Caco-2 (cell line): Measurements from ENCODE around the gene BICRAL. TPM values are rescaled to one million over a fixed set of nuclear protein-coding genes. Genes with fewer than 3 reads are reported as not detected.
"Not testable (repeated sequence)": the region's sequence is repeated elsewhere in the genome, so short reads cannot be mapped to it uniquely, and the experiment has no call there.

Source experiments
- BruUV-seq: library from RNA; stranded (reverse); fragments of 400-500 nt; replicated peaks from 2 replicates; lab custom pipeline; 2021; lab: Mats Ljungman, UMichigan
- CTCF ChIA-PET: fragments of 300-600 bp; sonication (Branson Sonifier 250); formaldehyde crosslinking; loops from one replicate; lab custom pipeline; 2022; ENCODE audit warnings: antibody characterized with exemption; lab: Charles Lee
- POLR2A ChIA-PET: fragments of 300-600 bp; sonication (Branson Sonifier 250); formaldehyde crosslinking; loops from one replicate; lab custom pipeline; 2022; ENCODE audit warnings: antibody characterized with exemption; lab: Charles Lee
- DNase-seq, 2 experiments: peaks; one replicate each; pipeline versions ENCODE4 v3.0.0 to v3.0.0-alpha.2; 2020 to 2022
- H3K27me3 ChIP-seq: replicated peaks from 2 replicates; pipeline ENCODE4 v1.6.0; 2011; ENCODE audit warnings: low read length; ENCODE audit not compliant: control insufficient read depth, insufficient read depth
- H3K36me3 ChIP-seq: 2 replicates; pipeline ENCODE4 v1.5.1; 2011; ENCODE audit warnings: low read length; ENCODE audit not compliant: control insufficient read depth, insufficient read depth
- H3K4me1 ChIP-seq: fragments of 250-450 bp; sonication (Bioruptor Pico); 2 replicates; pipeline ENCODE4 v1.5.1; 2020; ENCODE audit warnings: mild to moderate bottlenecking
- H3K4me3 ChIP-seq: 2 replicates; pipeline ENCODE4 v1.5.1; 2011; ENCODE audit warnings: low read depth, mild to moderate bottlenecking, control low read depth, low read length
- H3K9me3 ChIP-seq: fragments of 250-450 bp; sonication (Bioruptor Pico); 2 replicates; pipeline ENCODE4 v1.5.1; 2020; ENCODE audit warnings: mild to moderate bottlenecking, moderate library complexity
- H3K27ac Mint-ChIP-seq: one replicate; pipeline ENCODE4 v1.8.0; 2022; ENCODE audit warnings: mixed read lengths; ENCODE audit not compliant: unreplicated experiment
- H3K27me3 Mint-ChIP-seq: one replicate; pipeline ENCODE4 v1.8.0; 2022; ENCODE audit warnings: mixed read lengths; ENCODE audit not compliant: insufficient read depth, unreplicated experiment
- H3K36me3 Mint-ChIP-seq: one replicate; pipeline ENCODE4 v1.8.0; 2022; ENCODE audit warnings: mild to moderate bottlenecking, mixed read lengths; ENCODE audit not compliant: insufficient read depth, unreplicated experiment
- H3K4me1 Mint-ChIP-seq: one replicate; pipeline ENCODE4 v1.8.0; 2022; ENCODE audit warnings: low read depth, mixed read lengths; ENCODE audit not compliant: unreplicated experiment
- H3K4me3 Mint-ChIP-seq: one replicate; pipeline ENCODE4 v1.8.0; 2022; ENCODE audit warnings: mild to moderate bottlenecking, moderate library complexity, mixed read lengths; ENCODE audit not compliant: unreplicated experiment
- H3K9me3 Mint-ChIP-seq: one replicate; pipeline ENCODE4 v1.8.0; 2022; ENCODE audit warnings: mixed read lengths; ENCODE audit not compliant: unreplicated experiment
- intact Hi-C: fragments of 100-400 bp; cut with micrococcal nuclease; formaldehyde crosslinking; loops from one replicate; pipeline ENCODE4 v1.10.0; 2022; ENCODE audit not compliant: unreplicated experiment
- total RNA-seq: library from RNA; stranded (reverse); gene quantifications from 2 replicates; pipeline ENCODE4 v1.2.3, GENCODE V29; 2022
- TF ChIP-seq, protein P1 (sequence below), 2 experiments: fragments of 200-600 bp in 1 of 2; IDR thresholded peaks; 1 replicate in 1 of 2; 2 replicates in 1 of 2; pipeline versions ENCODE4 v1.5.1 to v1.8.0; 2011 to 2022; ENCODE audit warnings: antibody characterized with exemption in 1 of 2, control low read depth in 1 of 2, inconsistent platforms in 1 of 2, low read depth in 1 of 2, low read length in 1 of 2, mild to moderate bottlenecking in 1 of 2, moderate library complexity in 1 of 2; ENCODE audit not compliant: insufficient read depth in 1 of 2, severe bottlenecking in 1 of 2, unreplicated experiment in 1 of 2

The BICRAL gene
- total RNA-seq, 1 experiment from 2014 or later = 5.3 TPM

DNA sequence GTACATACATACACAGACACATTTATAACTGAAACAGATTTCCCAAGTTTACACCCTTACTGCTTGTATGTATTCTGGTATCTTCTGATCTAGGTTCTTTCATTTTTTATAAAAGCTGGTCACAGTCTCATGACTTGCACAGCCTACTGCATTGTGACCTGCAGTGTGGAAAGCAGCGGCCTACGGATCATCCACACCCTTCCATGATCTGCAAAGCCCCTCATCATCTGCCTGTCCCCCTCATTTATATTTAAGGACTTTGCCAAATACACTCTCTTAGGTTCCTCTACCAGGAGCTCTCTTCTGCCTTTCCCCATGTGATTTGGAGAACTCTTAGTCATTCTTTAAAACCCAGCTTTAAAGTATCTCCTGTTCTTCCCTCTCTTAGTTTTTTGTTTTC, 12.0 kb upstream of the BICRAL start:
- Mint-ChIP-seq H3K27me3 (no peaks in the 10 kb centered on the region), H3K4me1 (no peaks in the 10 kb centered on the region), H3K4me3 (no peak overlapping the region), H3K27ac (no peak overlapping the region), H3K36me3 (no peaks in the 10 kb centered on the region), H3K9me3 (no peaks in the 10 kb centered on the region)
- POLR2A ChIA-PET = interaction anchor here (0.6 kb wide), 1 partner anchor 22 kb away, joined by 10 read pairs; no protein-coding TSS in a partner anchor
- no peak for DNase-seq
- intact Hi-C loops = no loop called here
- TF ChIP-seq, protein P1, sequence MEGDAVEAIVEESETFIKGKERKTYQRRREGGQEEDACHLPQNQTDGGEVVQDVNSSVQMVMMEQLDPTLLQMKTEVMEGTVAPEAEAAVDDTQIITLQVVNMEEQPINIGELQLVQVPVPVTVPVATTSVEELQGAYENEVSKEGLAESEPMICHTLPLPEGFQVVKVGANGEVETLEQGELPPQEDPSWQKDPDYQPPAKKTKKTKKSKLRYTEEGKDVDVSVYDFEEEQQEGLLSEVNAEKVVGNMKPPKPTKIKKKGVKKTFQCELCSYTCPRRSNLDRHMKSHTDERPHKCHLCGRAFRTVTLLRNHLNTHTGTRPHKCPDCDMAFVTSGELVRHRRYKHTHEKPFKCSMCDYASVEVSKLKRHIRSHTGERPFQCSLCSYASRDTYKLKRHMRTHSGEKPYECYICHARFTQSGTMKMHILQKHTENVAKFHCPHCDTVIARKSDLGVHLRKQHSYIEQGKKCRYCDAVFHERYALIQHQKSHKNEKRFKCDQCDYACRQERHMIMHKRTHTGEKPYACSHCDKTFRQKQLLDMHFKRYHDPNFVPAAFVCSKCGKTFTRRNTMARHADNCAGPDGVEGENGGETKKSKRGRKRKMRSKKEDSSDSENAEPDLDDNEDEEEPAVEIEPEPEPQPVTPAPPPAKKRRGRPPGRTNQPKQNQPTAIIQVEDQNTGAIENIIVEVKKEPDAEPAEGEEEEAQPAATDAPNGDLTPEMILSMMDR (IDR thresholded peaks at IDR 0.05; ENCODE audit: insufficient read depth in 1 of 2, low read depth in 1 of 2, low read length in 1 of 2, severe bottlenecking in 1 of 2, unreplicated experiment in 1 of 2) = no peak
- CTCF ChIA-PET = no interaction called here
- Histone ChIP-seq H3K27me3 (no peaks in the 10 kb centered on the region), H3K36me3 (no peaks in the 10 kb centered on the region), H3K9me3 (no peaks in the 10 kb centered on the region), H3K4me3 (no peak overlapping the region), H3K4me1 (no peaks in the 10 kb centered on the region)
- BruUV-seq = no TSS peak

DNA sequence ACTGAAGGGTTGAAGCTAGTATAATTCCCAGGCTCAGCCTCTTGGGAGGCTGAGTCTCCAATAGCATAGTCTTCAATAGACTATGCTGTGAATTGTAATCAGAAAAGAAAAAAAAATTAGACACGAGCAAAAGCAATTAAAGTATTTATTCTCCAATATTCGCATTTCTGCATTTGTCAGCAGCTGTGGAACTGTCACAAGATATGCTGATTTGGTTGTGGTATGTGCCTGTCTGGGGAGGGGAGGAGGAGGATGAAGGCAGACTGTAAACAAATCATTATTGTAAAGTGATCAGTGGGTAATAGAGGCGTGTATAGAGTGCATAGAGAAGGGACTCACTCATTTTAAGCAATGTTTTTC, 10.1 kb upstream of the BICRAL start:
- Histone ChIP-seq H3K4me3 (no peak overlapping the region), H3K9me3 (no peaks in the 10 kb centered on the region), H3K27me3 (no peaks in the 10 kb centered on the region), H3K4me1 (no peaks in the 10 kb centered on the region), H3K36me3 (no peaks in the 10 kb centered on the region)
- ChIA-PET CTCF (no interaction called here), POLR2A (no interaction called here)
- no TSS peak for BruUV-seq
- no peaks in the 10 kb centered on the region for H3K4me1 Mint-ChIP-seq
- intact Hi-C loops = no loop called here
- H3K4me3 Mint-ChIP-seq = no peak overlapping the region
- DNase-seq = no peak
- H3K36me3 Mint-ChIP-seq = no peaks in the 10 kb centered on the region
- H3K27ac Mint-ChIP-seq = no peak overlapping the region
- no peaks in the 10 kb centered on the region for H3K9me3 Mint-ChIP-seq
- TF ChIP-seq, protein P1 (IDR thresholded peaks at IDR 0.05; ENCODE audit: insufficient read depth in 1 of 2, low read depth in 1 of 2, low read length in 1 of 2, severe bottlenecking in 1 of 2, unreplicated experiment in 1 of 2) = no peak
- H3K27me3 Mint-ChIP-seq = no peaks in the 10 kb centered on the region

DNA sequence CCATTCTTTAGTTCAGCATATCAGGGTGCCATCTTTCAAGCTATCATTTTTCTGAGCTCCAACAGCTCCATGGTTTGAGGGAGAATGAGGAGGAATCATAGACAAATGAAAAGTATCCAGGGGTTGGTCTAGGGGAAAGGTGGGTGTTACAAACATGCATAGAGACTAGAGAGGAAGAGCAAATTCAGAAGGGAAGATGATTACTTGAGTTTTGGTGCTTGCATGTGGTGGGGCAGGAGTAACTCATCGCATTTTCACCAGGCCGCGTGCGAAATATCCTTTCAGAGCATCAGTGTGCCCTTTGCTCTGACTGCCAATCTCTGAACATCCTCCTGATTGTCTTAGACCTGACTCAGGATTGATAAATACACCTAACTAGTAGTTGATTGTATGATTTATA, 7.7 kb upstream of the BICRAL start:
- Mint-ChIP-seq H3K9me3 (no peaks in the 10 kb centered on the region), H3K36me3 (no peaks in the 10 kb centered on the region), H3K27ac (no peak overlapping the region), H3K4me3 (no peak overlapping the region), H3K27me3 (no peaks in the 10 kb centered on the region), H3K4me1 (no peaks in the 10 kb centered on the region)
- Histone ChIP-seq H3K27me3 (no peaks in the 10 kb centered on the region), H3K9me3 (no peaks in the 10 kb centered on the region), H3K36me3 (no peaks in the 10 kb centered on the region), H3K4me3 (no peak overlapping the region), H3K4me1 (0 out of 2 replicates have a peak, but pooled peaks cover 5% of the 10 kb centered on the region)
- TF ChIP-seq, protein P1 (IDR thresholded peaks at IDR 0.05; ENCODE audit: insufficient read depth in 1 of 2, low read depth in 1 of 2, low read length in 1 of 2, severe bottlenecking in 1 of 2, unreplicated experiment in 1 of 2) = no peak
- intact Hi-C loops = no loop called here
- no peak for DNase-seq
- CTCF ChIA-PET = no interaction called here
- no TSS peak for BruUV-seq
- POLR2A ChIA-PET = no interaction called here

DNA sequence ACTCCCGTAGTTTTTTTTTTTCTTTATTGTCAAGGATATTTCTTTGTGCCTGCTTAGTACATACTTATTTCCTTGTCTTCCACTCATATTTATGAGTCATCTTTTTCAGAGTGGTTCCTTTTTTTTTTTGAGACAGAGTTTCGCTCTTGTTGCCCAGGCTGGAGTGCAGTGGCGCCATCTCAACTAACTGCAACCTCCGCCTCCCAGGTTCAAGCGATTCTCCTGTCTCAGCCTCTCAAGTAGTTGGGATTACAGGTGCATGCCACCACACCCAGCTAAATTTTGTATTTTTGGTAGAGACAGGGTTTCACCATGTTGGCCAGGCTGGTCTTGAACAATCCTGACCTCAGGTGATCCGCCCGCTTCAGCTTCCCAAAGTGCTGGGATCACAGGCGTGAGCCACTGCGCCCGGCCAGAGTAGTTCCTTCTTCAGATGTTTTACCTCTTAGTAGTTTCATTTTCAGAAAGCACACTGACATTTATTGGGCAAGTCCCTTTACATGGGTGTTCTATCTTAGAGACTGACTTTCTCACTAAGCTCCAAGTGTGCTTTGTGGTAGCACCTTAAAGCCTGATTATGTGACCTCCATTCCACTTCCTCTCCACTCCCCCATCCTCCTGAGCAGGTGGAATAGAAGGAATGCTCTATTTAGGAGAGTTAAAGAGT, 6.9 kb upstream of the BICRAL start:
- H3K9me3 Mint-ChIP-seq, BruUV-seq, H3K27me3 Mint-ChIP-seq, H3K4me3 ChIP-seq, H3K9me3 ChIP-seq, H3K36me3 ChIP-seq, H3K36me3 Mint-ChIP-seq, intact Hi-C loops, H3K27me3 ChIP-seq, DNase-seq, H3K4me1 Mint-ChIP-seq, POLR2A ChIA-PET, H3K4me3 Mint-ChIP-seq, H3K27ac Mint-ChIP-seq: not testable (repeated sequence)
- peaks cover 10% of the 10 kb centered on the region; the same call in 1 of the 2 replicates for H3K4me1 ChIP-seq
- CTCF ChIA-PET = interaction anchor here (0.6 kb wide), 1 partner anchor 611 kb away, joined by 3 read pairs; no protein-coding TSS in a partner anchor
